Astrocyte (in vitro differentiated cells and primary cell): ENCODE results near the gene TSHZ1. TPM values are rescaled to one million over a fixed set of nuclear protein-coding genes. Genes with fewer than 3 reads are reported as not detected.

Experiments
- DNase-seq: peaks from one replicate; pipeline ENCODE4 v3.0.0-alpha.2; 2010; ENCODE audit warnings: low read depth
- FAIRE-seq: peaks from 2 replicates; lab custom pipeline; 2011; peaks lifted over from hg19 to GRCh38; lab: Jason Lieb, UNC
- H2AFZ ChIP-seq: 2 replicates; pipeline ENCODE4 v1.6.0; 2012; ENCODE audit warnings: low read depth, low read length, inconsistent platforms
- H3K27ac ChIP-seq: 2 replicates; pipeline ENCODE4 v1.5.1; 2011; ENCODE audit warnings: low read depth, low read length, inconsistent platforms
- H3K27me3 ChIP-seq: 2 replicates; pipeline ENCODE4 v1.6.0; 2011; ENCODE audit warnings: low read length, inconsistent platforms; ENCODE audit not compliant: insufficient read depth
- H3K36me3 ChIP-seq: 2 replicates; pipeline ENCODE4 v1.5.1; 2011; ENCODE audit warnings: low read length, inconsistent platforms; ENCODE audit not compliant: insufficient read depth
- H3K4me1 ChIP-seq: 2 replicates; pipeline ENCODE4 v1.5.1; 2011; ENCODE audit warnings: low read length, inconsistent platforms; ENCODE audit not compliant: insufficient read depth
- H3K4me2 ChIP-seq: 2 replicates; pipeline ENCODE4 v1.6.0; 2012; ENCODE audit warnings: low read length, inconsistent platforms
- H3K4me3 ChIP-seq: 2 replicates; pipeline ENCODE4 v1.5.1; 2011; ENCODE audit warnings: low read depth, mild to moderate bottlenecking, low read length, inconsistent platforms; ENCODE audit not compliant: insufficient read depth
- H3K79me2 ChIP-seq: 2 replicates; pipeline ENCODE4 v1.6.0; 2012; ENCODE audit warnings: mild to moderate bottlenecking, low read length, inconsistent platforms; ENCODE audit not compliant: insufficient read depth
- H3K9ac ChIP-seq: 2 replicates; pipeline ENCODE4 v1.6.0; 2012; ENCODE audit warnings: mild to moderate bottlenecking, low read length, inconsistent platforms
- H3K9me3 ChIP-seq: 2 replicates; pipeline ENCODE4 v1.5.1; 2012; ENCODE audit warnings: low read depth, mild to moderate bottlenecking, low read length, inconsistent platforms; ENCODE audit not compliant: insufficient read depth
- H4K20me1 ChIP-seq: 2 replicates; pipeline ENCODE4 v1.6.0; 2012; ENCODE audit warnings: low read length, inconsistent platforms; ENCODE audit not compliant: insufficient read depth
- H3K27ac Mint-ChIP-seq: one replicate; pipeline ENCODE4 v1.8.0; 2021; ENCODE audit warnings: mild to moderate bottlenecking, mixed read lengths; ENCODE audit not compliant: unreplicated experiment
- H3K27me3 Mint-ChIP-seq: one replicate; pipeline ENCODE4 v1.8.0; 2021; ENCODE audit warnings: low read depth, mixed read lengths; ENCODE audit not compliant: unreplicated experiment
- H3K36me3 Mint-ChIP-seq: one replicate; pipeline ENCODE4 v1.8.0; 2021; ENCODE audit warnings: low read depth, mixed read lengths; ENCODE audit not compliant: unreplicated experiment
- H3K4me1 Mint-ChIP-seq: one replicate; pipeline ENCODE4 v1.8.0; 2021; ENCODE audit warnings: low read depth, mixed read lengths; ENCODE audit not compliant: unreplicated experiment
- H3K4me3 Mint-ChIP-seq: one replicate; pipeline ENCODE4 v1.8.0; 2021; ENCODE audit warnings: mild to moderate bottlenecking, moderate library complexity, mixed read lengths; ENCODE audit not compliant: unreplicated experiment
- H3K9me3 Mint-ChIP-seq: one replicate; pipeline ENCODE4 v1.8.0; 2021; ENCODE audit warnings: mild to moderate bottlenecking, mixed read lengths; ENCODE audit not compliant: unreplicated experiment
- EZH2 ChIP-seq: IDR thresholded peaks from 2 replicates; pipeline ENCODE4 v1.6.1; 2012; ENCODE audit warnings: mild to moderate bottlenecking, low read length, inconsistent platforms; ENCODE audit not compliant: insufficient read depth
- total RNA-seq: library from RNA; stranded (reverse); gene quantifications from 2 replicates; pipeline ENCODE4 v1.2.1, GENCODE V29; 2021
- TF ChIP-seq, protein P1 (sequence below): IDR thresholded peaks from 2 replicates; pipeline ENCODE4 v1.5.1; 2011; ENCODE audit warnings: low read depth, mild to moderate bottlenecking, inconsistent platforms, low read length, moderate library complexity; ENCODE audit not compliant: insufficient read depth

TSHZ1 gene
- total RNA-seq, 1 donor from 2014 or later = 2.9 TPM

DNA sequence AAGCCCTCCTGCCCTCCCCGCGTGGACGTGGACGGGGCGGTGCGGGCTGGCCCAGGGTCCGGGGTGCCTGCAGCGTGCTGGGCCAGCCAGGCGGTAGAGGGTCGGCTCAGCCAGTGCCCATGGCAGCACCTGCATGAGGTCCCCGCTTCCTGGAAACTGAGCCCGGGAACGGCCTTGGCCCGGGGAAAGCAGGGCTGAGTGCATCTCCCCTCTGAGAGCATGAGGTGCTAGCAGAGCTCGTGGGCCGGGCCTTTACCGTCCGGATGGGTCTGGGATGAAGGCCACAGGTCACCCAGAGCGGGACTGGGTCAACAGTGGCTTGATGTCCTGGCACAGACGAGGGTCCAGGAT lies 39.8 kb downstream of the TSHZ1 start:
- no peak overlapping the region for H3K4me2 ChIP-seq
- peaks cover 3% of the 10 kb centered on the region for H4K20me1 ChIP-seq
- no peak for TF ChIP-seq EZH2
- TF ChIP-seq, protein P1, sequence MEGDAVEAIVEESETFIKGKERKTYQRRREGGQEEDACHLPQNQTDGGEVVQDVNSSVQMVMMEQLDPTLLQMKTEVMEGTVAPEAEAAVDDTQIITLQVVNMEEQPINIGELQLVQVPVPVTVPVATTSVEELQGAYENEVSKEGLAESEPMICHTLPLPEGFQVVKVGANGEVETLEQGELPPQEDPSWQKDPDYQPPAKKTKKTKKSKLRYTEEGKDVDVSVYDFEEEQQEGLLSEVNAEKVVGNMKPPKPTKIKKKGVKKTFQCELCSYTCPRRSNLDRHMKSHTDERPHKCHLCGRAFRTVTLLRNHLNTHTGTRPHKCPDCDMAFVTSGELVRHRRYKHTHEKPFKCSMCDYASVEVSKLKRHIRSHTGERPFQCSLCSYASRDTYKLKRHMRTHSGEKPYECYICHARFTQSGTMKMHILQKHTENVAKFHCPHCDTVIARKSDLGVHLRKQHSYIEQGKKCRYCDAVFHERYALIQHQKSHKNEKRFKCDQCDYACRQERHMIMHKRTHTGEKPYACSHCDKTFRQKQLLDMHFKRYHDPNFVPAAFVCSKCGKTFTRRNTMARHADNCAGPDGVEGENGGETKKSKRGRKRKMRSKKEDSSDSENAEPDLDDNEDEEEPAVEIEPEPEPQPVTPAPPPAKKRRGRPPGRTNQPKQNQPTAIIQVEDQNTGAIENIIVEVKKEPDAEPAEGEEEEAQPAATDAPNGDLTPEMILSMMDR = no peak
- H3K4me3 ChIP-seq = no peak overlapping the region
- no peak overlapping the region for H3K27ac ChIP-seq
- Mint-ChIP-seq H3K4me1 (peaks cover 1% of the 10 kb centered on the region), H3K27ac (no peak overlapping the region), H3K27me3 (no peaks in the 10 kb centered on the region), H3K36me3 (no peaks in the 10 kb centered on the region), H3K9me3 (no peaks in the 10 kb centered on the region), H3K4me3 (no peak overlapping the region)
- no peak overlapping the region for H2AFZ ChIP-seq
- no peaks in the 10 kb centered on the region for H3K9me3 ChIP-seq
- no peaks in the 10 kb centered on the region for H3K27me3 ChIP-seq
- H3K4me1 ChIP-seq = peaks cover 5% of the 10 kb centered on the region
- FAIRE-seq (no peak), DNase-seq (no peak)
- H3K79me2 ChIP-seq = peaks cover 33% of the 10 kb centered on the region
- H3K36me3 ChIP-seq = no peaks in the 10 kb centered on the region
- no peak overlapping the region for H3K9ac ChIP-seq

DNA sequence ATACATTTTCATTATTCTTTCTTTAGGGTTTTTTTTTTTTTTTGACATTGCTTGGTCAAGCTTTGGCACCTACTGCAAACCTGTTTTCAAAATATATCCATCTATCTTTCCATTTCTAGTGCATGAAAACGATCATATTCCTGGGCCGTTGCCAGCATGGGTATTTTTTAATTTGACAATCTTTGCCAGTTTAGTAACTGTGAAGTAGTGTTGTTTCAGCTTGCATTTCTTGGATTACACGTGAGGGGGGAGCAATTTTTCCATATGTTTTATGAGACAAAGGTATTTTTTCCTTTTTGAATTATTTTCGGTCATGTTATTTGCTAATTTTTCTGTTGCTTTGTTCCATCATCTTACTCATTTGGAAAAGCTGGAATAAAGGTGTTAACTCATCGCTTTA lies 40.9 kb downstream of the TSHZ1 start:
- Histone ChIP-seq H3K27me3 (no peaks in the 10 kb centered on the region), H3K9ac (no peak overlapping the region), H3K9me3 (no peaks in the 10 kb centered on the region), H3K36me3 (no peaks in the 10 kb centered on the region), H3K27ac (no peak overlapping the region), H3K4me1 (peaks cover 5% of the 10 kb centered on the region), H3K4me3 (no peak overlapping the region), H4K20me1 (no peaks in the 10 kb centered on the region), H3K79me2 (peaks cover 33% of the 10 kb centered on the region), H2AFZ (no peak overlapping the region), H3K4me2 (no peak overlapping the region)
- no peaks in the 10 kb centered on the region for H3K36me3 Mint-ChIP-seq
- peaks cover 1% of the 10 kb centered on the region for H3K4me1 Mint-ChIP-seq
- no peak overlapping the region for H3K27ac Mint-ChIP-seq
- H3K27me3 Mint-ChIP-seq = no peaks in the 10 kb centered on the region
- TF ChIP-seq, protein P1 = no peak
- no peak for TF ChIP-seq EZH2
- DNase-seq (no peak), FAIRE-seq (no peak)
- H3K9me3 Mint-ChIP-seq = no peaks in the 10 kb centered on the region
- no peak overlapping the region for H3K4me3 Mint-ChIP-seq

DNA sequence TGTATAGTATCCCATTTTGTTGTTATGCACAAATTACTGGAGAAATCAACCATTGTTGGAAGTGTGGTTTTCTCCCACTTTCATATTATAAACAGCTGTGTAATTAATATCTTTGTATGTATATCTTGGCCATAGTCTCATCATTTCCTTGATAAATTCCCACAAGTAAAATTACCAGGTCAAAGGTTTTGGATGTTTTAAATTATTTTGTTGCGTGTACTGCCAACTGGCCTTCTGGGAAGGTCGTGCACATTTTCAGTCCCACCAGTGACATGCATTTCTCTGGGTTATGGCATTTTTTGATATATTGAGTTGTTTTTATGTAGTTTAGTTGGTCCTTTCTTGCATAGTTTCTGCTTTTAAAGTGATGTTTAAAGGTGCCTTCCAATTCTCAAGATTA lies 41.5 kb downstream of the TSHZ1 start:
- FAIRE-seq = no peak

More for the DNA sequence above, 41.5 kb downstream of the TSHZ1 start:
- no peak for DNase-seq
- Mint-ChIP-seq H3K9me3 (no peaks in the 10 kb centered on the region), H3K4me1 (peaks cover 1% of the 10 kb centered on the region), H3K36me3 (no peaks in the 10 kb centered on the region), H3K27ac (no peak overlapping the region), H3K4me3 (no peak overlapping the region), H3K27me3 (no peaks in the 10 kb centered on the region)
- no peak overlapping the region for H2AFZ ChIP-seq
- no peak overlapping the region for H3K4me2 ChIP-seq
- TF ChIP-seq EZH2 = no peak
- TF ChIP-seq, protein P1 = no peak
- peaks cover 28% of the 10 kb centered on the region for H3K79me2 ChIP-seq
- H3K9ac ChIP-seq = no peak overlapping the region
- no peaks in the 10 kb centered on the region for H4K20me1 ChIP-seq
- no peaks in the 10 kb centered on the region for H3K36me3 ChIP-seq
- H3K4me3 ChIP-seq = no peak overlapping the region
- H3K27ac ChIP-seq = no peak overlapping the region
- H3K9me3 ChIP-seq = no peaks in the 10 kb centered on the region
- peaks cover 2% of the 10 kb centered on the region for H3K4me1 ChIP-seq
- no peaks in the 10 kb centered on the region for H3K27me3 ChIP-seq
